HG03354 (cell line): ENCODE data around the gene TPH2.

ENCODE experiments used
- ATAC-seq: cut with Tn5 transposase; IDR thresholded peaks from one replicate; pipeline ENCODE4 v1.9.1; 2021; ENCODE audit warnings: mild to moderate bottlenecking; ENCODE audit not compliant: unreplicated experiment, poor library complexity, severe bottlenecking

TPH2 gene

DNA sequence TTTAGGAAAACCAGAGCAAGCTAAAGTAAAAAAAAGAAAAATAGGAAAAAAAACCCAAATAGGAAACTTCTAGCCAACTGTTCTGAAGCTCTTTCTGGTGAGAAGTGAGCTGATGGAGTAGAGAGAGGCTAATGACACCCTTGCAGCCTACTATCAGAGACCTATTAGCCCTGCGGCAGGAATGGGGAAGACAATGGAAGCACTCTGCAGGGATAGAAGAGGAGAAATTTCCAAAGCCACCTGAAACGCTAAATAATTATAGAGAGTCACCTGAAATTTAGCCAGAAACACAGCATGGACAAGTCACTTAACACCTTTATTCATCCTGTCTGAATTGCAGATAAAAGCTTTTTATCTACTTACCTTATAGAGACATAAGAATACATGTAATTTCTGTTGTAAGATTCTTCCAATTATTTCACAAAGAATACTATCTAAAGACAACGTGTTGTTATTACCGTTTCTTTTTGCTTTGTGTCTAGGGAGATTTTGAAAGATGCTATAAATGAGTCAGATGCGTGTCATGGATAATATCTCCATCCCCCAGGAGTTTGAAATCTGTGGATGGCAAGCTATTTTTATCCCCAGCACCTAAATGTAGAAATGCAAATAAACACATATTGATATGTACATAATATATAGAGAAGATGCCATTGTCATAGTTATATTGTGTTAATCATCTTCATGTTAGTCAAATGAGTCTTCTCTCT lies 138.6 kb downstream of the TPH2 start:
- no peak for ATAC-seq

DNA sequence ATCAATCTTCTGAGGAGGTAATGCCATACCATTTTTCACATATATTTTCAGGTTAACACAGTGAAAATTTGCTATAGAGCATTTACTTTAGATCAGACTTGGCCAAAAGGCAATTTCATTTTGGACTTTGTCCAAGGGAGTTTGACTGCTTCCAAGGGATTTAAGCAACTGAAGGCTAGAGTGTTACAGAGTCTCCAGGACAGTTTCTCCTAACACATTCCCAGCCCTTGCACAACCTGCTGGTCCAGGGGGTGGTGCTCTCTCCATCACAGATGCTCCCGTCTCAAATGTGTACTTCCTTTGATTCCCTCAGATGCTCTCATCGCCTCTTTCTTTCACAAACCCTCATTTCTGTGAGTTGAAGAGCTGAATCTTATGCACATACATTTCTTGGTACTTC lies 143.1 kb downstream of the TPH2 start:
- ATAC-seq: no peak
